AG04450 (cell line): ENCODE results near the gene SPATA33. TPM values are rescaled to one million over a fixed set of nuclear protein-coding genes. Genes with fewer than 3 reads are reported as not detected.
A peak's percentile ranks its signal among the peaks of the same experiment; 100 is the strongest.

Source experiments
- CTCF ChIA-PET: fragments of 300-600, 350-600 bp; formaldehyde crosslinking; extraction: SDS; loops from one replicate; lab custom pipeline; 2022; ENCODE audit warnings: antibody characterized with exemption, inconsistent platforms; lab: Charles Lee
- POLR2A ChIA-PET: fragments of 350-600 bp; formaldehyde crosslinking; extraction: SDS; loops from one replicate; lab custom pipeline; 2021; ENCODE audit warnings: antibody characterized with exemption, inconsistent platforms; lab: Yijun Ruan, JAX
- DNase-seq: peaks from one replicate; pipeline ENCODE4 v3.0.0-alpha.2; 2011; ENCODE audit warnings: low read depth, low spot score
- H3K27ac ChIP-seq: one replicate; pipeline ENCODE4 v1.5.1; 2012; ENCODE audit warnings: low read depth, low read length, control low read depth
- H3K27me3 ChIP-seq: one replicate; pipeline ENCODE4 v1.6.0; 2012; ENCODE audit warnings: low read length; ENCODE audit not compliant: control insufficient read depth, insufficient read depth
- H3K4me3 ChIP-seq: 2 replicates; pipeline ENCODE4 v1.5.1; 2011; ENCODE audit warnings: mild to moderate bottlenecking, low read depth, low read length, control low read depth
- H3K9me3 ChIP-seq: 2 replicates; pipeline ENCODE4 v1.5.1; 2012; ENCODE audit warnings: low read length; ENCODE audit not compliant: control insufficient read depth, insufficient read depth
- polyA plus RNA-seq: library from polyadenylated mRNA; depleted of rRNA; stranded (reverse); fragments of >200 nt; gene quantifications from 2 replicates; pipeline ENCODE4 v1.2.3, GENCODE V29; 2011
- TF ChIP-seq, protein P1 (sequence below): IDR thresholded peaks from 2 replicates; pipeline ENCODE4 v1.5.1; 2011; ENCODE audit warnings: low read depth, low read length, control low read depth, inconsistent platforms

Gene SPATA33
- polyA plus RNA-seq, 1 experiment = 2.4 TPM

GRCh38 chr16:89700100-89700648 is 42.5 kb downstream of the SPATA33 start:
- peak; percentile 94 for DNase-seq
- ChIA-PET POLR2A (interaction anchor here (0.6 to 1.8 kb wide), 5 partner anchors 9 to 43 kb away, joined by 3 to 19 read pairs (median 4); partner anchors contain the start of genes CDK10, CHMP1A and SPATA33), CTCF (interaction anchor here (0.6 to 3.3 kb wide), 14 partner anchors 9 to 210 kb away, joined by 3 to 36 read pairs (median 4); no protein-coding TSS in a partner anchor)
- Histone ChIP-seq H3K4me3 (peak overlapping the region; percentile 79), H3K9me3 (no peaks in the 10 kb centered on the region), H3K27me3 (no peaks in the 10 kb centered on the region), H3K27ac (peak overlapping the region; percentile 68)
- TF ChIP-seq, protein P1, sequence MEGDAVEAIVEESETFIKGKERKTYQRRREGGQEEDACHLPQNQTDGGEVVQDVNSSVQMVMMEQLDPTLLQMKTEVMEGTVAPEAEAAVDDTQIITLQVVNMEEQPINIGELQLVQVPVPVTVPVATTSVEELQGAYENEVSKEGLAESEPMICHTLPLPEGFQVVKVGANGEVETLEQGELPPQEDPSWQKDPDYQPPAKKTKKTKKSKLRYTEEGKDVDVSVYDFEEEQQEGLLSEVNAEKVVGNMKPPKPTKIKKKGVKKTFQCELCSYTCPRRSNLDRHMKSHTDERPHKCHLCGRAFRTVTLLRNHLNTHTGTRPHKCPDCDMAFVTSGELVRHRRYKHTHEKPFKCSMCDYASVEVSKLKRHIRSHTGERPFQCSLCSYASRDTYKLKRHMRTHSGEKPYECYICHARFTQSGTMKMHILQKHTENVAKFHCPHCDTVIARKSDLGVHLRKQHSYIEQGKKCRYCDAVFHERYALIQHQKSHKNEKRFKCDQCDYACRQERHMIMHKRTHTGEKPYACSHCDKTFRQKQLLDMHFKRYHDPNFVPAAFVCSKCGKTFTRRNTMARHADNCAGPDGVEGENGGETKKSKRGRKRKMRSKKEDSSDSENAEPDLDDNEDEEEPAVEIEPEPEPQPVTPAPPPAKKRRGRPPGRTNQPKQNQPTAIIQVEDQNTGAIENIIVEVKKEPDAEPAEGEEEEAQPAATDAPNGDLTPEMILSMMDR = peak; percentile 76

- POLR2A ChIA-PET = interaction anchor here (0.6 to 1.8 kb wide), 4 partner anchors 8 to 43 kb away, joined by 3 to 19 read pairs (median 4); partner anchors contain the start of genes CDK10, CHMP1A and SPATA33
- Histone ChIP-seq H3K27ac (peak overlapping the region; percentile 68), H3K9me3 (no peaks in the 10 kb centered on the region), H3K27me3 (no peaks in the 10 kb centered on the region), H3K4me3 (peak overlapping the region; percentile 79)
- TF ChIP-seq, protein P1 = peak; percentile 19; the same call in 1 of the 2 replicates
- DNase-seq = no peak
- CTCF ChIA-PET = interaction anchor here (0.6 to 3.3 kb wide), 15 partner anchors 8 to 210 kb away, joined by 3 to 36 read pairs (median 4); no protein-coding TSS in a partner anchor
These were observed 43.2 kb downstream of the SPATA33 start for GRCh38 chr16:89700649-89701424.

- Histone ChIP-seq H3K9me3 (no peaks in the 10 kb centered on the region), H3K27me3 (no peaks in the 10 kb centered on the region), H3K4me3 (peak within 1 kb of the TSS; percentile 79), H3K27ac (peak within 1 kb of the TSS; percentile 68)
- TF ChIP-seq, protein P1 = no peak; the same call in 1 of the 2 replicates
- ChIA-PET POLR2A (no interaction called here), CTCF (interaction anchor here (0.7 to 0.9 kb wide), 2 partner anchors 86 to 159 kb away, joined by 3 to 4 read pairs; no protein-coding TSS in a partner anchor)
- DNase-seq = no peak
These were observed 44.1 kb downstream of the SPATA33 start, which contains the start of gene SPATA2L for GRCh38 chr16:89701425-89702406. Gene SPATA2L, minus strand, starts transcription at chr16:89701705. Its CDS starts 473 bp downstream, at chr16:89701232.

GRCh38 chr16:89704281-89704680 is 46.6 kb downstream of the SPATA33 start:
- POLR2A ChIA-PET = interaction anchor here (0.5 kb wide), 1 partner anchor 218 kb away, joined by 3 read pairs; no protein-coding TSS in a partner anchor
- no peak for DNase-seq

More at GRCh38 chr16:89704281-89704680, 46.6 kb downstream of the SPATA33 start:
- Histone ChIP-seq H3K9me3 (no peaks in the 10 kb centered on the region; the same call in 1 of the 2 replicates), H3K27ac (no peak overlapping the region), H3K27me3 (no peaks in the 10 kb centered on the region), H3K4me3 (no peak overlapping the region)
- TF ChIP-seq, protein P1 = no peak
- CTCF ChIA-PET = interaction anchor here (0.5 to 5.2 kb wide), 4 partner anchors 108 to 160 kb away, joined by 3 to 42 read pairs (median 5); no protein-coding TSS in a partner anchor
